ENCODE data around the gene HECTD4.

DNA sequence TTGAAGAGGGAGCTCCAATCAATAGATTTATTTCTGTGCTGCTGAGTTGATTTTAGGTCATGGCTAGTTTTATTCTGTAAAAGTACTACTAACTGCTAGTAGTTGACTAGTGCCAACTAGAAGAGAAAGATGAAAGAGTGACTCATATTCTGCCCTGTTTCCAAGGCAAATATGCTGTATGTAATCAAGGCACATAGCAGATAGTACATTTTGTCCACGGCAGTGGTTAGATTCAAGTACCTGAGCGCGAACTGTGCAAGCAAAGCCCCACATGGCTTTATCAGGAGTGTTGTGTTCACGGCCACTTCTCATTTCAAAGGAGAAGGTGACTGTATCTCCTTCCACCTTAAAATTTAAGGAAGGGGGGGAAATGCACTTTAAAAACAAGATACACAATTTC lies 130.0 kb downstream of the HECTD4 start:
- TF ChIP-seq SP1 (IDR thresholded peaks at IDR 0.05): no peak
- TF ChIP-seq, protein P1, sequence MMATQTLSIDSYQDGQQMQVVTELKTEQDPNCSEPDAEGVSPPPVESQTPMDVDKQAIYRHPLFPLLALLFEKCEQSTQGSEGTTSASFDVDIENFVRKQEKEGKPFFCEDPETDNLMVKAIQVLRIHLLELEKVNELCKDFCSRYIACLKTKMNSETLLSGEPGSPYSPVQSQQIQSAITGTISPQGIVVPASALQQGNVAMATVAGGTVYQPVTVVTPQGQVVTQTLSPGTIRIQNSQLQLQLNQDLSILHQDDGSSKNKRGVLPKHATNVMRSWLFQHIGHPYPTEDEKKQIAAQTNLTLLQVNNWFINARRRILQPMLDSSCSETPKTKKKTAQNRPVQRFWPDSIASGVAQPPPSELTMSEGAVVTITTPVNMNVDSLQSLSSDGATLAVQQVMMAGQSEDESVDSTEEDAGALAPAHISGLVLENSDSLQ (IDR thresholded peaks at IDR 0.05): no peak
- TF ChIP-seq HDGF (IDR thresholded peaks at IDR 0.05; ENCODE audit: borderline replicate concordance): no peak
- no peak for TF ChIP-seq FOXM1 (IDR thresholded peaks at IDR 0.05; ENCODE audit: borderline replicate concordance)
- TF ChIP-seq L3MBTL2 (conservative IDR thresholded peaks at IDR 0.05): no peak

Measured in HEK293T (cell line).